Stimulated activated CD4-positive, alpha-beta T cell treated with anti-CD3 and anti-CD28 coated beads, Interleukin-2, amount 100 ng/mL, for 4 hours (primary cell): Measurements from ENCODE around the gene TM4SF20.

Experiments
- DNase-seq: peaks from one replicate; pipeline ENCODE4 v3.0.0-alpha.2; 2020; ENCODE audit warnings: low read depth

The TM4SF20 gene

DNA sequence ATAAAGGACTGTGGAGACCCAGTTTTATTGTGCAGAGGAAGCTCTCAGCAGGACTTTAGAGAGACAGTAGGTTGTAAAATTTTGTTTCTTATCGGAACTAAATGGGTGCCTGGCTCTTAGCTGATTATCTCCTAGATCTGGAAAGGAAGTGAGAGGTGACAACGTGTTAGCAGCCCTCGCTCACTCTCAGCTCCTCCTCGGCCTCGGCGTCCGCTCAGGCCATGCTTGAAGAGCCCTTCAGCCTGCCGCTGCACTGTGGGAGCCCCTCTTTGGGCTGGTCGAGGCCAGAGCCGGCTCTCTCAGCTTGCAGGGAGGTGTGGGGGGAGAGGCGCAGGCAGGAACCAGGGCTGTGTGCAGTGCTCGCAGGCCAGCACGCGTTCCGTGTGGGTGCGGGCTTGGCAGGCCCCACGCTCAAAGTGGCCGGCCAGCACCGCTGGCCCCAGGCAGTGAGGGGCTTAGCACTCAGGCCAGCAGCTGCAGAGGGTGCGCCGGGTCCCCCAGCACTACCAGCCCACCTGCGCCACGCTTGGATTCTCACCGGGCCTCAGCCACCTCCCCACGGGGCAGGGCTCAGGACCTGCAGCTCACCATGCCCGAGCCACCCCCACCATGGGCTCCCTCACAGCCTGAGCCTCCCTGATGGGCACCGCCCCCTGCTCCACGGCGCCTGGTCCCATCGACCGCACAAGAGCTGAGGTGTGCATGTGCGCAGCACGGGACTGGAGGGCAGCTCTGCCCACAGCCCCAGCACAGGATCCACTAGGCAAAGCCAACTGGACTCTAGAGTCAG lies 58.6 kb downstream of the TM4SF20 start:
- DNase-seq = no peak

DNA sequence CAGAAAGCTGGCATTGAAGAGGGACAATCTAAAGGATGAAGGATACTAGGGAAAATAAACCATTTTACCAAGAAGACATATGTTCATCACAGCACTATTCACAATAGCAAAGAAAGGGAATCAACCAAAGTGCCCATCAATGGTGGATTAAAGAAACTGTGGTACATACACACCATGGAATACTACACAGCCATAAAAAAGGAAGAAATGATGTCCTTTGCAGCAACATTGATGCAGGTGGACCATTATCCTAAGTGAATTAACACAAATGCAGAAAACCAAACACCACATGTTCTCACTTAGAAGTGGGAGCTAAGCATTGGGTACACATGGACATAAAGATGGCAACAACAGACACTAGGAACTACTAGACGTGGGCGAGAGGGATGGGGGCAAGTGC lies 61.3 kb downstream of the TM4SF20 start:
- DNase-seq = no peak

- no peak for DNase-seq
These were observed 65.8 kb downstream of the TM4SF20 start for GRCh38 chr2:227313310-227313709.

DNA sequence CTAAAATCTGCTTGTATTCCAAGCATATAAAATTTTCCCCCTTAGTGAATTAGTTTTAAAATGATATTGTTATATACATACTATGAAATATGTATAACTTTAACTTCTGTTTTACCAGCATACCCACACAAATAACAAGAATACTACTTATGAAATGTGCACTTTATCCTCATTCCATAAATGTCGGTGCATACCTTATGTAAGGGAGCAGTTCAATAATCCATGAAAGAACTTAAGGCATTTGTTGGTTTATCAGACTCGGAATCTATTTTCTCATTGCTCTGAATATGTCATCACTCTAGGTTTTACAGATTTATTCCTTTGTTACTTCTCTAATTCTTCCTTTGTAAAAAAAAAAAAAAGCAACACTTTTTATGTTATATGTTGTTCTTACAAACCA lies 66.5 kb downstream of the TM4SF20 start:
- DNase-seq = no peak
